Daoy (cell line): ENCODE measurements around the gene ZNF276. TPM values are rescaled to one million over a fixed set of nuclear protein-coding genes. Genes with fewer than 3 reads are reported as not detected.
"Not testable (repeated sequence)": the region's sequence is repeated elsewhere in the genome, so short reads cannot be mapped to it uniquely, and the experiment has no call there.

Source experiments
- DNase-seq: peaks from one replicate; pipeline ENCODE4 v3.0.0-alpha.2; 2015; ENCODE audit warnings: low read depth
- total RNA-seq: library from RNA; depleted of rRNA; stranded (reverse); fragments of >200 nt; shearing (Covaris generic); gene quantifications from 2 replicates; pipeline ENCODE4 v1.2.3, GENCODE V29; 2014; rRNA removed

The ZNF276 gene
- total RNA-seq, 1 experiment from 2014 or later = 10.3 TPM

DNA sequence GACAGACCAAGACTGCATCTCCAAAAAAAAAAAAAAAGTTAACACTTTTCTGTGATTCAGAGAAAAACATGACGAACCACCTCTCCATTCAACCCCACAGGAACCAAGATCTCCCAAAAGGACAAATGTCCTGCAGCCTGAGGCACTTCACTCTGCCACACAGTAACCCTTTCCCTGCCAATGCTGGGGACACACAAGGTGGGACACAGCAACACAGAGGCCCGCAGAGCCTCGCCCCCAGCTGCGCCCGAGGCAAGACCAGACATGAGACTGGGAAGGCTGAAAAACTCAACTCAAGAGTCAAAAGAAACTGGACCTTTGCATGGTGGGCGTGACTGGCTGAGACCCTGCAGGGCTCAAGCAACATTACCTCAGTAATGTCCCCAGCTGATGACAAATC, 61.2 kb downstream of the ZNF276 start:
- DNase-seq = no peak

DNA sequence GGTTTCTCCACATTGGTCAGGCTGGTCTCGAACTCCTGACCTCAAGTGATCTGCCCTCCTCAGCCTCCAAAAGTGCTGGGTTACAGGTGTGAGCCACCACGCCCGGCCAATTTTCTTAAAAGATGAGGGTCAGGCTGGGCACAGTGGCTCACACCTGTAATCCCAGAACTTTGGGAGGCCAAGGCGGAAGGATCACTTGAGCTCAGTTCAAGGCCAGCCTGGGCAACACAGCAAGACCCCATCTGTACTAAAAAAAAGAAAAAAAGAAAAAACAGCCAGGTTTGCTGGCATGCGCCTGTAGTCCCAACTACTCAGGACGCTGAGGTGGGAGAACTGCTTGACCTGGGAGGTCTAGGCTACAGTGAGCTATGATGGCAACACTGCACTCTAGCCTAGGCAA, 62.6 kb downstream of the ZNF276 start:
- DNase-seq = not testable (repeated sequence)

DNA sequence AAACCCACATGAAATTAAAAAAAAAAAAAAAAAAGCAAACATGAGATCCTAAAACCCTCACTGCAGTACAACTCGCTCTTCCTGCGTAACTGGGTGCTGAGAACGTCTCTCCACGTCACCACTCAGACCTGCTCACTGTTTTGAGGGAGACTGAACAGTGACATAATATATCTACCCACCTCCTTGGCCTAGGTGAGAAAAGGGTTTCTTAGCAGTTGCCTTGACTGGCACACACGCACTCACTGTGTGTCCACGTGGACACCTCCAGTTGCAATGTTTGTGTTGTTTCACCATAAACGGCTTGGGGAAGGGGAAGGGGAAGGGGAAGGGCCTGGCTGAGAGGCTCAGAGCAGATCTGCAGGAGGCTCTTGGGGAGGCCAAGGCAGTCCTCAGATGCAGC, 63.1 kb downstream of the ZNF276 start:
- no peak for DNase-seq

DNA sequence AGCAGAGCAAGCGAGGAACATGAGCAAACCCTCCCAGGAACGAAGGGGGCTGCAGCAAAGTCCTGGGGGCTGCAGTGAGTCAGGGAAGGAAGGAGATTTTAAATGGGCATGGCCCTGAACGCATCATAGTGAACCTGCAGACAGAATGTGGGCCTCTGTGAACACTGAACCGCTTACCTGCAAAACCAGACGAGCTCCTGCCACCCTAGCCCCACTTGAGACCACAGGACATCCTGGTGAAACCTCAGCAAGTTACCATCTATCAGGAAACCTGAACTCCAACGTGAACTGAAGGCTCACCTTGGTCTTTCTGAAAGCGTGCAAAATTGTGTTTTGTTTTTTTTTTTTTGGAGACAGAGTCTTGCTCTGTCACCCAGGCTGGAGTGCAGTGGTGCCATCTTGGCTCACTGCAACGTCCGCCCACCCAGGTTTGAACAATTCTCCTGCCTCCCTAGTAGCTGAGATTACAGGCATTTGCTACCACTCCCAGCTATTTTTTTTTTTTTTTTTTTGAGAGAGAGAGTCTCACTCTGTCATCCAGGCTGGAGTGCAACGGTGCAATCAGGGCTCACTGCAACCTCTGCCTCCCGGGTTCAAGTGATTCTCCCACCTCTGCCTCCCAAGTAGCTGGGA, 64.3 kb downstream of the ZNF276 start:
- no peak for DNase-seq

DNA sequence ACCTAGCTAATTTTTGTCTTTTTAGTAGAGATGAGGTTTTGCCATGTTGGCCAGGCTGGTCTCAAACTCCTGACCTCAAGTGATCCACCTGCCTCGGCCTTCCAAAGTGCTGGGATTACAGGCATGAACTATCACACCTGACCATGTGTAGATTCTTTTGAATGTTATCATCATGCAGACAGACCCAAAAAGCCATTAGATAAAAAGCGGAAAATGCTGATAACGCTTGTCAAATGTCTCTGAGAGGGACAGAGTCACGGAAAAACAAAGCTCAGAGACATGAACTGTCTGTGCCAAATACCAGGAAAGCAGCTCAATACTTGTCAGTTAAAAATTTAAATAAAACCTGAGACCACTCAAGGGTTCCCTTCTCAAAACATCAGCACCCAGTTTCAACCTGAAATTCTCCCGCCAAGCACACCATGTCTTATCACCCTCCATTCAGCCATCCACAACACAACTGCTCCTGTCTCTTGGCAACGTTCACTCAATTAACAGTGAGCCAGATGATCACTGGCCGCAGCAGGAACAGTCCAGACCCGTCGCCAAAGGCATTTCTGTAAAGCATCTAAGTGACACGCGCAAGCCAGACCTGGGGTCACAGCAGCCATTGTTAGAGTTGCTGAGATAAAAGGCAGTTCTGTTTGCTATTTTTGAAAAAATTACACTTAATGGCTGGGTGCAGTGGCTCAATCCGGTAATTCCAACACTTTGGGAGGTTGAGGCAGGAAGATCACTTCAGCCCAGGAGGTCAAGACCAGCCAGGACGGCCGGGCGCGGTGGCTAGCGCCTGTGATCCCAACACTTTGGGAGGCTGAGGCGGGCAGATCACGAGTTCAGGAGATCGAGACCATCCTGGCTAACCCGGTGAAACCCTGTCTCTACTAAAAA, 65.4 kb downstream of the ZNF276 start:
- DNase-seq = no peak

DNA sequence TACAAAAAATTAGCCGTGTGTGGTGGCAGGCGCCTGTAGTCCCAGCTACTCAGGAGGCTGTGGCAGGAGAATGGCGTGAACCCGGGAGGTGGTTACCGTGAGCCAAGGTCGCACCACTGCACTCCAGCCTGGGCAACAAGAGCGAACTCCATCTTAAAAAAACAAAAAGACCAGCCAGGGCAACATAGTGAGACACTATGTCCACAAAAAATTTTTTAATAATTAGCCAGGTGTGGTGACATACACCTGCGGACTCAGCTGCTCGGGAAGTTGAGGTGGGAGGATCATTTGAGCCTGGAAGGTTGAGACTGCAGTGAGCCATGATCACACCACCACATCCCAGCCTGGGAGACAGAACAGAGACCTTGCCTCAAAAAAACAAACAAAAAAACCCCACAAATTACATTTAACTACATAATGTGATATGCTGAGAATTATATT, 66.0 kb downstream of the ZNF276 start:
- DNase-seq = no peak

Other genes starting within 250 kb of the ZNF276 start
- 21.5 and 27.8 TPM in 2 replicates for gene ANKRD11, start 231.0 kb upstream of the ZNF276 start, total RNA-seq
- 43.1 and 49.9 TPM in 2 replicates for gene SPG7, start 213.1 kb upstream of the ZNF276 start, total RNA-seq
- gene RPL13, start 160.9 kb upstream of the ZNF276 start, total RNA-seq = 4,474 and 4,750 TPM in 2 replicates
- 2.6 and 3.4 TPM in 2 replicates for gene CPNE7, start 145.8 kb upstream of the ZNF276 start, total RNA-seq
- gene DPEP1, start 107.9 kb upstream of the ZNF276 start, total RNA-seq = 0.09 TPM in 1 of 2 replicates, not detected in the other
- 69.7 and 80.2 TPM in 2 replicates for gene CHMP1A, start 63.8 kb upstream of the ZNF276 start, total RNA-seq
- gene SPATA33, start 63.7 kb upstream of the ZNF276 start, total RNA-seq = 4.9 and 6.7 TPM in 2 replicates
- gene CDK10, start 34.8 kb upstream of the ZNF276 start, total RNA-seq = 9.9 and 11.4 TPM in 2 replicates
- 5.4 and 8.6 TPM in 2 replicates for gene SPATA2L, start 19.8 kb upstream of the ZNF276 start, total RNA-seq
- 3.3 and 4.7 TPM in 2 replicates for gene VPS9D1, start 639 bp upstream of the ZNF276 start, total RNA-seq
- gene FANCA, start 95.1 kb downstream of the ZNF276 start, total RNA-seq = 33.5 and 36.6 TPM in 2 replicates
- gene SPIRE2, start 106.9 kb downstream of the ZNF276 start, total RNA-seq = 6.3 and 7.7 TPM in 2 replicates
- gene TCF25, start 152.1 kb downstream of the ZNF276 start, total RNA-seq = 59.8 and 63.6 TPM in 2 replicates
- 0.95 and 1.9 TPM in 2 replicates for gene MC1R, start 197.3 kb downstream of the ZNF276 start, total RNA-seq
- 135 and 149 TPM in 2 replicates for gene TUBB3, start 201.8 kb downstream of the ZNF276 start, total RNA-seq
- gene DEF8, start 227.2 kb downstream of the ZNF276 start, total RNA-seq = 81.3 and 111 TPM in 2 replicates